KBM-7 (cell line): Measurements from ENCODE around the gene PLXNB3.

ENCODE experiments used
- DNase-seq: peaks from one replicate; pipeline ENCODE4 v3.0.0-alpha.2; 2015
- in situ Hi-C: fragments of 300-500 bp; cut with MboI; formaldehyde crosslinking; loops from 2 replicates; pipeline ENCODE4 v1.14.3; 2020; ENCODE audit warnings: low sequenced_read_pairs, low pct_unique_long_range_greater_than_20kb, mixed read lengths

PLXNB3 gene

GRCh38 chrX:153781428-153782047 lies 17.5 kb downstream of the PLXNB3 start:
- in situ Hi-C loops: no loop called here
- no peak for DNase-seq

- no peak for DNase-seq
- in situ Hi-C loops: no loop called here
These were observed 18.3 kb downstream of the PLXNB3 start for GRCh38 chrX:153782313-153782712.

- in situ Hi-C loops: no loop called here
- no peak for DNase-seq
These were observed 18.8 kb downstream of the PLXNB3 start for GRCh38 chrX:153782871-153783270.

GRCh38 chrX:153783378-153784013 lies 19.4 kb downstream of the PLXNB3 start:
- in situ Hi-C loops: no loop called here
- no peak for DNase-seq

GRCh38 chrX:153784325-153784967 lies 20.4 kb downstream of the PLXNB3 start:
- in situ Hi-C loops: no loop called here
- DNase-seq: no peak

- in situ Hi-C loops: no loop called here
- DNase-seq: no peak
These were observed 22.6 kb downstream of the PLXNB3 start for GRCh38 chrX:153786669-153787068.

- in situ Hi-C loops: no loop called here
- DNase-seq: no peak
These were observed 25.6 kb downstream of the PLXNB3 start for GRCh38 chrX:153789654-153790053.

- in situ Hi-C loops: no loop called here
- DNase-seq: no peak
These were observed 27.2 kb downstream of the PLXNB3 start for GRCh38 chrX:153791104-153791852.

GRCh38 chrX:153792368-153792767 lies 28.3 kb downstream of the PLXNB3 start:
- in situ Hi-C loops: no loop called here
- no peak for DNase-seq

GRCh38 chrX:153793291-153793690 lies 29.2 kb downstream of the PLXNB3 start:
- in situ Hi-C loops: no loop called here
- no peak for DNase-seq

- DNase-seq: peak; percentile 99
- in situ Hi-C loops: no loop called here
These were observed 30.2 kb downstream of the PLXNB3 start, which contains the start of the genes IDH3G and SSR4 for GRCh38 chrX:153794018-153794896. TSS of gene IDH3G (minus strand) at chrX:153794375. CDS start at chrX:153794326, 49 bp downstream. TSS of gene SSR4 (plus strand) at chrX:153794668. CDS start at chrX:153794688, 20 bp downstream.

- in situ Hi-C loops: no loop called here
- DNase-seq: no peak
These were observed 31.1 kb downstream of the PLXNB3 start for GRCh38 chrX:153794897-153795816.

GRCh38 chrX:153797415-153798015 lies 33.5 kb downstream of the PLXNB3 start:
- in situ Hi-C loops: no loop called here
- DNase-seq: no peak

- in situ Hi-C loops: no loop called here
- no peak for DNase-seq
These were observed 35.3 kb downstream of the PLXNB3 start for GRCh38 chrX:153799326-153799725.

GRCh38 chrX:153800177-153800722 lies 36.2 kb downstream of the PLXNB3 start:
- in situ Hi-C loops: no loop called here
- no peak for DNase-seq

GRCh38 chrX:153800746-153801145 lies 36.7 kb downstream of the PLXNB3 start:
- no peak for DNase-seq
- in situ Hi-C loops: no loop called here

GRCh38 chrX:153801669-153802068 lies 37.6 kb downstream of the PLXNB3 start:
- in situ Hi-C loops: no loop called here
- no peak for DNase-seq
